Upper lobe of left lung (tissue), 4 donors: ENCODE data around the gene HMGB2.

ENCODE experiments used
- EP300 ChIP-seq, 4 donors: sonication (generic); formaldehyde crosslinking; IDR thresholded peaks; one replicate each; pipeline ENCODE4 v1.5.1; 2017; ENCODE audit warnings: antibody characterized with exemption in 4 of 4, control low read depth in 2 of 4
- POLR2A ChIP-seq, 4 donors: fragments of 450-650 bp; IDR thresholded peaks; one replicate each; pipeline ENCODE4 v1.5.1; 2016 to 2017; ENCODE audit warnings: antibody characterized with exemption in 4 of 4, mild to moderate bottlenecking in 2 of 4
- POLR2AphosphoS5 ChIP-seq, 2 donors: sonication (generic); formaldehyde crosslinking; IDR thresholded peaks; one replicate each; pipeline ENCODE4 v1.5.1; 2017; ENCODE audit warnings: antibody characterized with exemption in 2 of 2
- TF ChIP-seq, protein P1 (sequence below), 6 experiments: fragments of 450-650 bp in 4 of 6; fragments of 200-600 bp in 2 of 6; sonication (generic) in 2 of 6; IDR thresholded peaks; one replicate each; pipeline ENCODE4 v1.5.1; 2016 to 2019; ENCODE audit warnings: antibody characterized with exemption in 6 of 6

- no peak for TF ChIP-seq POLR2A (IDR thresholded peaks at IDR 0.05)
- TF ChIP-seq, protein P1, sequence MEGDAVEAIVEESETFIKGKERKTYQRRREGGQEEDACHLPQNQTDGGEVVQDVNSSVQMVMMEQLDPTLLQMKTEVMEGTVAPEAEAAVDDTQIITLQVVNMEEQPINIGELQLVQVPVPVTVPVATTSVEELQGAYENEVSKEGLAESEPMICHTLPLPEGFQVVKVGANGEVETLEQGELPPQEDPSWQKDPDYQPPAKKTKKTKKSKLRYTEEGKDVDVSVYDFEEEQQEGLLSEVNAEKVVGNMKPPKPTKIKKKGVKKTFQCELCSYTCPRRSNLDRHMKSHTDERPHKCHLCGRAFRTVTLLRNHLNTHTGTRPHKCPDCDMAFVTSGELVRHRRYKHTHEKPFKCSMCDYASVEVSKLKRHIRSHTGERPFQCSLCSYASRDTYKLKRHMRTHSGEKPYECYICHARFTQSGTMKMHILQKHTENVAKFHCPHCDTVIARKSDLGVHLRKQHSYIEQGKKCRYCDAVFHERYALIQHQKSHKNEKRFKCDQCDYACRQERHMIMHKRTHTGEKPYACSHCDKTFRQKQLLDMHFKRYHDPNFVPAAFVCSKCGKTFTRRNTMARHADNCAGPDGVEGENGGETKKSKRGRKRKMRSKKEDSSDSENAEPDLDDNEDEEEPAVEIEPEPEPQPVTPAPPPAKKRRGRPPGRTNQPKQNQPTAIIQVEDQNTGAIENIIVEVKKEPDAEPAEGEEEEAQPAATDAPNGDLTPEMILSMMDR (IDR thresholded peaks at IDR 0.05): no peak
- TF ChIP-seq EP300 (IDR thresholded peaks at IDR 0.05): no peak
- no peak for TF ChIP-seq POLR2AphosphoS5 (IDR thresholded peaks at IDR 0.05)
Measured at GRCh38 chr4:173346074-173346473, 11.9 kb upstream of the HMGB2 start.
